NCI-H2081 (cell line): ENCODE data around the gene PHGDH.
"Not testable (repeated sequence)": the region's sequence is repeated elsewhere in the genome, so short reads cannot be mapped to it uniquely, and the experiment has no call there.

ENCODE experiments used
- DNase-seq, 2 experiments: peaks; one replicate each; lab custom pipeline; 2025; lab: John Stamatoyannopoulos, UW

The PHGDH gene

DNA sequence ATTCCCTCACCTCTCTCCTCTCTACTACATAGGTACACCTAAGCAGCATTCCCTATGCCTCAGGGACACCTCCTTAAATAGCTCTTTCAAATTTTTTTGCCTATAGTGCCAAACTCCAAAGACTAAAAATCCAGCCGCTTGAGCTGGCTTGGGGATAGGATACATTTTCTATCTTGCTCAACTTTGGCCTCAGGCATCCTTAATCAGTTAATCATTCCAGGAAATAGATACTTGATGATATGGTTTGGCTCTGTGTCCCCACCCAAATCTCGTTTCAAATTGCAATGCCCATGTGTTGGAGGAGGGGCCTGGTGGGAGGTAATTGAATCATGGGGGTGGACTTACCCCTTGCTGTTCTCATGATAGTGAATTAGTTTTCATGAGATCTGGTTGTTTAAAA lies 11.4 kb upstream of the PHGDH start:
- no peak for DNase-seq

DNA sequence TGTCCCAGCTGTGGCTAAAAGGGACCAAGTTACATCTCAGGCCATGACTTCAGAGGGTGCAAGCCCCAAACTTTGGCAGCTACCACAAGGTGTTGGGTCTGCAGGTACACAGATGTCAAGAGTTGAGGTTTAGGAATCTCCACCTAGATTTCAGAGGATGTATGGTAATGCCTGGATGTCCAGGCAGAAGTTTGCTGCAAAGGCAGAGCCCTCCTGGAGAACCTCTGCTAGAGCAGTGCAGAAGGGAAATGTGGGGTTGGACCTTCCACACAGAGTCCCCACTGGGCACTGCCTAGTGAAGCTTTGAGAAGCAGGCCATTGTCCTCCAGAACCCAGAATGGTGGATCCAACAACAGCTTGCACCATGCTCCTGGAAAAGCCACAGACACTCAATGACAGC lies 10.1 kb upstream of the PHGDH start:
- DNase-seq, result no peak

DNA sequence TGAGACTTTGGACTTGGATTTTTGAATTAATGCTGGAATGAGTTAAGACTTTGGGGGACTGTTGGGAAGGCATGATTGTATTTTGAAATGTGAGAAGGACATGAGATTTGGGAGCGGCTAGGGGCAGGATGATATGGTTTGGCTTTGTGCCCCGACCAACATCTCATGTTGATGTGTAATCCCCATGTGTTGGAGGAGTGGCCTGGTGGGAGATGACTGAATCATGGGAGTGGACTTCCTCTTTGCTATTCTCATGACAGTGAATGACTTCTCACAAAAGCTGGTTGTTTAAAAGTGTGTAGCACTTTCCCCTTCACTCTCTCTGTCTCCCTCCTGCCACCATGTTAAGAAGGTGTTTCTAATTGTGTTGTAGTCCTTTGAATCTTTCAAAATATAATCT lies 9.3 kb upstream of the PHGDH start:
- no peak for DNase-seq

DNA sequence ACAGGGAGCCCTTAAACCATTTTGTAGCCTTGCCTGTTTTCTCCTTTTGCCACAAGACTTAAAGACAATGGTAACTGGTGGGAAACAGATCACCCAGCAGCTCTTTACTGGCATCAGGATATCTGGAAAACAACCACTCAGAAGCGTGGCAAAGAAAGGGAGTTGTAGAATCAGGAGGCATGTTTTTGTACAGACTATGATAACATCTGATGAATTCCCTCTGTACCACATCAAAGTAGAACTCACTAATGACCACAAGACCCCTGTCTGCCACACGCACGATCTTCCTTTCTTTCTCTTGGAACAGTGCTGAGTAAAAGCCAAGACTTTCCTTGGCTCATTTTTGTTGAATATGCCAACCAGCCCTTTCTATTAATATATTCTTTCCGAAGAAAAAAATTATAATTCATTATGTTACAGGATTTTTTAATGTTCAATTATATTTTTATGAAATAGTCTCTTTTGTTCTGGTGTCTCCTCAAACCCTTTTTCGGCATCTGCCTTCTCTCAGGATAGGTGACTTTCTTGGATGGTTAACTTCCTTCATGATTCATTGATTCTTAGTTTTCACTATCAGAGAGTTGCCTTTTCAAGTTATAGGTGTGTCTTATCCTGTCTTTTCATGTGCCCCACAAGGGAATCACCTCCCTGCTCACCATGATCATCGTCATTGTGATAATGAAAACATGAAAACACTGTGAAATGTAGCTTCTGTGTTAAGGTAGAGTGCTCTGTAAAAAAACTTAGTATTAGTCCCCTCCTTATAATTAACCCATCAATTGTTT lies 7.9 kb upstream of the PHGDH start:
- DNase-seq, result no peak

DNA sequence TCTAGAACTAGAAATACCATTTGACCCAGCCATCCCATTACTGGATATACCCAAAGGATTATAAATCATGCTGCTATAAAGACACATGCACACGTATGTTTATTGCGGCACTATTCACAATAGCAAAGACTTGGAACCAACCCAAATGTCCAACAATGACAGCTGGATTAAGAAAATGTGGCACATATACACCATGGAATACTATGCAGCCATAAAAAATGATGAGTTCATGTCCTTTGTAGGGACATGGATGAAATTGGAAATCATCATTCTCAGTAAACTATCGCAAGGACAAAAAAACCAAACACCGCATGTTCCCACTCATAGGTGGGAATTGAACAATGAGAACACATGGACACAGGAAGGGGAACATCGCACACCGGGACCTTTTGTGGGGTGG lies 5.1 kb upstream of the PHGDH start:
- DNase-seq, result not testable (repeated sequence)

DNA sequence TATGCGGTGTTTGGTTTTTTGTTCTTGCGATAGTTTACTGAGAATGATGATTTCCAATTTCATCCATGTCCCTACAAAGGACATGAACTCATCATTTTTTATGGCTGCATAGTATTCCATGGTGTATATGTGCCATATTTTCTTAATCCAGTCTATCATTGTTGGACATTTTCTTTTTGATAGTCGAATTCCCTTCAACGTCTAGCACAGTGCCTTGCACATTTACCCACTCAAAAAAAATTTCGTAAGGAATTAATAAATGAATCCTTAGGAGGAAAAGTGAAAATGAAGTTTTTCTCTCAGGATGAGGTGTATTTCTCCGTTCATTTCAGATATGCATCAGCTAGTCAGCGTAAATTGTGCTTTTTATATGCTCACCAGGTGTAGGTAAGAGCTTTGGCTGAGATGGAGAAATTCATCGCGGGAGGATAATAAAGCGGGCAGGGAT lies 354 bp upstream of the PHGDH start:
- DNase-seq, result not testable (repeated sequence)

DNA sequence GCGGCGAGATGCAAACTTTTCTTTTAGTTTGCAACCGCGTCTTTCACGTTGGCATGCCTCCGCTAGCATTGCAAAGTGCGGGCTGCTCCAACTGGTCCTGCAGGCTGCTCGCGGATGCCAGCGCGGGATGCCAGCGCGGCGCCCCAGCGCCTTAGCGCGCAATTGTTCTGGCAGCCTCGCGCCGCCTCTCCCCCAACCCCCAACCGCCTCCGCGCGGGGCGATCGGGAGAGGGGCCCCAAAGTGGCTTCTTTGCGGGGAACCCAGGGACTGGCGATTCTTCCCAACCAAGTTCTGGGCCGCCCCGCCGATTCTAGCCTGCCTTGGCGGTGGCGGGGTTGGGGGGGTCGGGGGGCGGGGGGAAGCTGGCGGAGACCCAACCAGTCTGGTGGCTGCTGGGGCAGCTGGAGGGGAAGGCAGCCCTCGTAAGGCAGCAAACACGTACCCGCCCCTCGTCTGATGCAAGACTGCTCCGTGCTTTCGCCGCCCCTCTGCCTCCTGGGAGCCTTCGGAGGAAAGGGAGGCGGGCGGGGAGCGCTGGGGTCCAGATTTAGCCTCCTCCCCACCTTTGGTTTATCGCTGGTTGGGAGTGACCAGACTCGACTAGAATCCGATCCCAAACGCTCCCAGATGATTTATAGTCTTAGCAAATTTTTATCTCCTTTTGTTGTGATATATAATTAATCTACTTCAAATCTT lies 756 bp downstream of the PHGDH start:
- peak; percentile 58 to 67 for DNase-seq

DNA sequence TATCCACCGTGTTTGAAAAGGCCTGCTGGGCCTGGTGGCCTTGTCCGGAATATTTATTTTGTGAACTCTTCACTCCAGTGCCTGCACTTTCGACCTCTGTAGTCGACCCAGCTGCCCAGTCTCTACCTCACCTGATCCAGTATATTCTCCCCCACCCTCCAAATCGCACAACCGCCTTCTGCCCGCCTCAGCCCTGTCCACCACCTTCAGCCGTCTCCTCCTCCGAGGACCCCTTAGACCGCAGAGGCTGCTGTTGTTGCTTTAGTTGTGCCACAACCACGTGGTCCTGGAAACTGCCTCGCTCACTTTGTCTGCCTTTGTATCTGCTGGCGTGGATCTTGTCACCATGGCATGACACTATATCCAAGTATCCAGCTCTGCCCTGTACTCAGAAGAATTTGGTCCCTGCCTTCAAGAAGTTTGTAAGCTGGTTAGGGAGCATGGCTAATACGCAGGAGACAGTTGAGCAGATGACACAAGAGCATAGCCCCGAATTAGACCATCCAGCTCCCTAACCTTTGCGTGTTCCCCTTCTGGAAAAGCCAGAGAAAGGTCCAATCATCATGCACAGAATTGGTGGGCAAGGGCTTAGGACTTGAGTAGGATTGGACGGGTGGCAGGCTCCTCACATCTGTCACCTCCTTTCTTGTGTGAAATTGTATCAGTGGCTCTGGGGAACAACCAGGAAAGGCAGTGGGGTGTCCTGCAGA lies 1.5 kb downstream of the PHGDH start:
- peak in 1 of 2 experiments; percentile 37 for DNase-seq

DNA sequence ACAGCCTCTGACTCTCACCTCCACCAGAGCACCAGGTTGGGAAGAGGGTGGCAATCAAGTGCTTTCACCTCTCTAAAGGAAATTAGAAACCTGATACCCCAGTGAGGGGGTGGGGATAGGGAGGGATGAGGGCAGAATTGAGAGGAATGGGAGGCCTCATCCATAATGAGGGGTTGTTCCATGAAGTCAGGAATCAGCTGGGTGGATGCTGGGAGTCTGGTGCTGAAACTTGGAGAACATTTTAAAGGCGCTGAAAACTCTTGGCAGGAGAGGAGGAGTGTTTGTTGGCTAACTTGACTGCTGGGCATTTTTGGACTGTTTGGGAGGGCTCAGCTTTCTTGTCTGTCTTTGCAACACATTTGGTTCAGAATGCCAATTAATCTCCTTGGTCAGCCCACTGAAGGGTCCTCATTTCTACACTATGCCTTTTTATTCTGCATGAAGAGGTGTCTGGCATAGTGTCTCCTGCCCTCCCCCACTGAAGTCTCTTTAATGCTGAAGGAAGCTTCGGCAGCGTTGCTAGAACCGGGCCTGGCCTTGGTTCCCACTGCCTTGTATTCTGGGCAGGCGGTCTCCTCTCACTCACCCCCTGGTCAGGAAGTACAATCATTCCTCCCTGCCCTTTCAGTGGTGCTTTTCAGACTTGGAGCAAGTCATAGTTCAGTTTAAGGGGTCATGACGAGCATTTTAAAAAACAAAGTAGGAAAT lies 2.2 kb downstream of the PHGDH start:
- peak in 1 of 2 experiments; percentile 46 for DNase-seq

DNA sequence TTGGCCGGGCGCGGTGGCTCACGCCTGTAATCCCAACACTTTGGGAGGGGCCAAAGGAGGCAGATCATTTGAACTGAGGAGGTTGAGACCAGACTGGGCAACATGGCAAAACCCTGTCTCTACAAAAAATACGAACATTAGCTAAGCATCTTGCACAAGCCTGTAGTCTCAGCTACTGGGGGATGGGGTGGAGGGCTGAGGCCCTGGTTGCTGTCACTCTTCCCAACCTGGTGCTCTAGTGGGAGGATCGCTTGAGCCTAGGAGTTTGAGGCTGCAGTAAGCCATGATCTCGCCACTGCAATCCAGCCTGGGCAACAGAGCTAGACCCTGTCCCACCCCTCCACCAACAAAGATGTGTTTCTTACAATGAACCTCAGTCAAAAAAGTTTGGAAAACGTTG lies 2.8 kb downstream of the PHGDH start:
- DNase-seq, result no peak

DNA sequence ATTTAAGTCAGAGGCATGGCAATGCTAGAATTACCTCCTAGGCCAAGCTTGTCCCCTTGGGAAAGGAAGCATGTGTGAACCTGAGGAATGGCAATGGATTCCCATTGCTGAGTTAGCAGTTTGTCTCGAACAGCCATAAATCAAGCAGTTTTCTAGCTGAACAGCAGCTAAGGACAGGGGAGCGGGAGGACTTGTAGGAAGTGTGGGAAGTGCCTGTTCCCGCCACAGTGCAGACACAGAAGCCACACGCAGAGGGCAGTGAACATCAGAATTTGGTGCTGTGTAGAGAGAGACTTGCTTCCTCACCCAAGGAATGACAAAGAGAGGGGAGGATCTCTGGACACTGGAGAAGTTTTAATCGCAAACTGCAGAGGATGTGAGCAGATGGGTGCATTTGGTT lies 3.8 kb downstream of the PHGDH start:
- no peak for DNase-seq

DNA sequence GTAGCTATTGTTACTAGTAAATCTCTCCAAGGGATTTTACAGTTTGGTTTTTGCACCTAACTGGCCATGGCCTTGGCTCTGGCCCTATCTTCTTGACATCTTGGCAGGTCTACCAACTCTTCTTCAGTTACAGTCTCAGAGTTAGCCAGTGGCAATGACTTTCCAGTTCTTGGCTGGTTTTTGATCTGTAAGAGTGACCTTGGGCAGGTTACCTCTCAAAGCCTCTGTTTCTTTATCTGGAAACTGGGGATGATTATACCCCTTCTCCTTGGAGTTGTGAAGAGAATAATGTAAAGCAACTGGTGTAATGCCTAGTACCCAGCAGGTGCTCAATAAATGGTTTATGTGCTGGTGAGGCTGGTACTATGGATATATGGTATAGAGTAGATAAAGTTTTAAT lies 6.7 kb downstream of the PHGDH start:
- no peak for DNase-seq

DNA sequence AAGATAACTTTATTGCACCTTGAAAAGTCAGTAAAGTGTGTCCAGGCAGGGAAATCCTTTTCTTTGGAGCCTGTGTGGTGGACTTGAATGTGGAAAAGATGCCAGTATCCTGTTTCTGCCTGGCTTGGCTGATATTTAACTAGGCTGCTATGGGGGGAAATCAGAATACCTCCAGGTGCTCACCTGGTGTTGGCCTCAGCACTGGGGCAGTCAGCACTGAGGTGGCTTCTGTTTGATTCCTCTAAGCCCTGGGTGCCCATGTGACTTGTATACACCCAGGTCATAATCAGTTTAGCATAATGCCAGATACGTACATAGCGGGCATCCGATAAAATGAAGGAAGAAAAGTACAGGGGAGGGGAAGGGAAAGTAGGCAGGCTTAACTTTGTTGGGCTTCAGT lies 7.2 kb downstream of the PHGDH start:
- DNase-seq, result no peak

DNA sequence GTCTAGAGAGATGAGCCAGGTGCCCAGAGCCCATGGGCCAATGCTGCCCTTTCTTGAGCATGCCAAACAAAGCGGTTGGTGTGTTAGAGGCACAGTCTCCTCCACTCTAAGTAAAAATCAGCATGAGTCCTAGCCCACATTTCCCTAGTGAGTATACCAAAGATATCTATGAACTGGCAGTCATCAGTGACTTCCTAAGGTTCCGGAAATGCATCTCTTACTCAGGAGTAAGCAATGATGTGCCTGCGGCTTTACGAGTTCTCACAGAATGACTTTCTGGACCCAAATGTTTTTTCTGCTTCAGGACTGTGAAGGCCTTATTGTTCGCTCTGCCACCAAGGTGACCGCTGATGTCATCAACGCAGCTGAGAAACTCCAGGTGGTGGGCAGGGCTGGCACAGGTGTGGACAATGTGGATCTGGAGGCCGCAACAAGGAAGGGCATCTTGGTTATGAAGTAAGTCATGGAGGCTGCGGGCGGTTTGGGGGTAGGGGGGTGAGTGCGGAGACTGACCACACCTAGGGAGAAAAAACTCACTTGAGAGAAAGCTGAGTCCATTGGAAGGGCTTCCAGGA lies 9.2 kb downstream of the PHGDH start:
- no peak for DNase-seq

DNA sequence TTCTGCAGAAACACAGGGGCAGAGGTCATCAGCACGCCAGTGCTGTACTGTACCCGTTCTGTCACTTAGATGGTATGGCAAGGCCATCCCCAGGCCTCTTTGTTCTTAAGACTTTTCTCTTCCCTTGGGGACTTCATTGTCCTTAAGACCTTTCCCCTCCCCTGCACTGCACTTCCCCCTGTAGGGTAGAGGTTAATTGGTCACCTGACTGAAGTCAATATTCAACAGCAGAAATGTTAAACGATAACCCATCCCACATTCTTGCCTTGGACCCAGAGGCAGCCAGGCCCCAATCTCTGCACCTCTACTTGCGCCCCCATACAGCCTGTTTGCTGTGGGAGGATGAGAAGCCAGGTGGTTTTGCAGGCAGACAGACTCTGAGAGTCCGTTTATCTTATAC lies 10.2 kb downstream of the PHGDH start:
- no peak for DNase-seq

DNA sequence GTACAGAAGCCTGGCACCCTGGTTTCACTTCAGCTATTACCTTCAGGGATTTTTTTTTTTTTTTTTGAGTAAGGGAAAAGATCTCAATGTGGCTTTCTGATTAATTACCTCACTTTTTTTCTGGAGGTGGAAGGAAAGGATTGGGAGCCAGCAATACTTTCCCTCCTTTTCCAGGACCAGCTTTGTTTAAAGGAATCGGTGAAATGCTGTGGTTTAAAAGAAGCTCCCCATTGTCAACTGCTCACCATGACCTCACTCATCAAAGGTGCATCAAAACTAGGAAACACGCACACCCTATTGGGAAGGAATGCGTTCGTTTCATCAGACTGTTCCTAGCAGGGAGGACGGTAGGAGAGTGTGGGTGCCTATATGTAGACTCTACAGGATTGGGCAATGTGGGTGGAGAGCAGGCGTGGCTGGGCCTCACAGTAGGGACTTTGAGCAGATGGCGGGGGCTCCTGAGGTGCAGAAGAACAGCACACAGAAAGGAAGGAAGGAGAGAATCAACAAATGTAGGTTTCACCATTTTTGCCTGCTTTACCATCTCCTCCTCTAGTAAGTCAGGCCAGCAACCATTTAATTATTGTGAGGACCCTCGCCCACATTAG lies 13.0 kb downstream of the PHGDH start:
- no peak for DNase-seq

DNA sequence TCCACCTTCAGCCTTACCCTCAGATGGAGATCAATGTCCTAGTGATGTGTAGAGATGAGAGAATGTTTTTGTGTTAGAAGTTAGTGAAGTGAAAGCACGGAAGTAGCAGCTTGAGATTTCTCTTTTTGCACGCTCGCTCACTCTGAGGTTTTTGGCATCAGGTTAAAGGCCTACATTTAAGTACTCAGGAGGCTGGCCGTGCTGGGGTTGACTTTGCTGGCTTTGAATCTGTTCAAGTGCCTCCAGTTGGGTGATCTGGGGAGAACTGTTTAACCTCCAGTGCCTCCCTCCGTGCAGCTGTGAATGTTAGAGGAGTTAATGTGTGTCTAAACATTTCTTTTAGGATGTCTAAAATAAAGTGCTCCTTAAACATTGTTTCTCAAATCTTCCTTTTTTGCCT lies 13.9 kb downstream of the PHGDH start:
- DNase-seq, result no peak

DNA sequence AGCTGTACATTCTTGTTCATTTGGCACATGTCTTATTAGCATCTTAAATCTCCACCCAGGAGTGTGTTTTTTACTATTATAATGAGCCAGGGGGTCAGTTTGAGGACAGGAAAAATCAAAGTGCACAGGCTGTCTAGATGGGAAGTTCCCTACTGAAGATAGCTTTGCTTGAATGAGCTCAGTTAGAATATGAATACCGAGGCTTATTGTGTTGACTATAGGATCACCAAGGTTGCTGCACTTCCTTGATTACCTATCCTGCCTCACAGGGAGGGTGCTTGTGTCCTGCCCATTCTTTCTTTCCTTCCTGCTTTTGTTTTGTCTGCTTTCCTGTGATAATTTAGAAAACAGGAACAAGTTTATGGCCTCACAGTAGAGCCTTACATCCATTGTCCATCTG lies 16.3 kb downstream of the PHGDH start:
- no peak for DNase-seq

DNA sequence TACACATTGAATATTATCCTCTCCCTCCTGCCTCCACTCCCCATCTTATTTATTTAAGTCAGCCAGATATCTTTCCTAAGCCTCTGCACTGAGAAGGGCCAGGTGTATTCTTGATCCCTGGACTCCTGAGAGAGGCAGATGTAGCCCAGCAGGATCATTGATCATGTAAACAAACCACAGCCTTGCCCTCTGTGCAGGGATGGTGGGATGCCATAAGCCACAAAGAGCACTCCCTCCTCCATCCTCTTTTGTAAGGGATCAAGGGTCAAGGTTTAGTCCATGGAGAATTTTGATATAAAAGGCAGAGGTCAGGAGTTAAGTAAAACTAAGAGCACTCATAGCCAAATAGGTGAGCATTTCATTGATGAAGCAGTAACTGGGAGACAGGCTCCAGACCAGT lies 17.3 kb downstream of the PHGDH start:
- no peak for DNase-seq

DNA sequence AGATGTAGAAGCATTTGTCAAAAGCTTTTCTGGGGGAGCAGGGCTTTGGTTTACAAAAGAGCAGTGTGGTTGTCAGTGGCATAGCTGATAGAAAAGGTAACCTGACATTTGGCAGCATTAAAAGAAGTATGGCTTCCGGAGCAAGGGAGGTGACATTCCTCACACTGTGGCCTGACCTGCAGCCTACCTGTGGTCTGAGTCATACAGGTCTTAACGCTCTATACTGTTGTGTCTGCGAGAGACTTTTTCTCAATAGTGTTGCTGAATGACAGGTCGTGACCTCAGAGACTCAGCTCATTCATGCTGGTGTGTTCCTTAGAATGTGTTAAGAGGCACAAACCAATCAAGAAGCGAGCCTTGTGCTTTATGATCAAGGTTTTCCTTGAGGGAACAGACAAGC lies 19.3 kb downstream of the PHGDH start:
- DNase-seq, result no peak

DNA sequence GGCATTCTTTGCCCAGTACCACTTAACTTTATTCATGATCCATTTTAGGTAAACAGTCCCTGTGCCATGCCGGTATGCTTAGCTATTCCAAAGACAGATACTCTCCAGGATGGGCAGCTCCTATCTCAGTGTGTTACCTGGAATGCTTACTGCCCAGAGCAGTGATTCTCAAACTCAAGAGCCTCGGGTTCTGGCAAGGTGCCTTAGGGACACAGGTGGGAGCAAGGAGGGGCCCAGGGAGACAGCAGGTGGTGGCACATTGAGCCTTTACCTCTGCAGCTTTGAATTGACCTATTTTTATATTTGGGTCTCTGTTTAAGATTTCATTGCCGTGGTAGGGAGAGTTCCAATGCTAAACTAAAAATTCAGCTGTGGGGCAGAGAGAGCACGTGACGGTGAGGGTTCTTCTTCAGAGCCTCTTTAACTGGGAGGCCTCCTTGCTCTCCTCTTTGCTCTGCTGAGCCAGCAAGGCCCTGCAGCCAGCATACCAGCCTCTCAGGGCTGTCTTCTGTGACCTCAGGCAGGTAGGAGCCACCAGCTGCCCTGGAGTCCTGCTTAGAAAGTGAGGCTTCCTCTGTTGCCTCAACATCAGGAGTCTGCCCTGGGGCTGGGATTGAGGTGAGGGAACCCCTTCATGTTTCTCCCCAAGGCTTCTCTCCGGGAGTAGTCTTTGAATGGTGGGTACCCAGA lies 20.2 kb downstream of the PHGDH start:
- no peak for DNase-seq
